ENCODE measurements around the gene SPACA6.

The SPACA6 gene

DNA sequence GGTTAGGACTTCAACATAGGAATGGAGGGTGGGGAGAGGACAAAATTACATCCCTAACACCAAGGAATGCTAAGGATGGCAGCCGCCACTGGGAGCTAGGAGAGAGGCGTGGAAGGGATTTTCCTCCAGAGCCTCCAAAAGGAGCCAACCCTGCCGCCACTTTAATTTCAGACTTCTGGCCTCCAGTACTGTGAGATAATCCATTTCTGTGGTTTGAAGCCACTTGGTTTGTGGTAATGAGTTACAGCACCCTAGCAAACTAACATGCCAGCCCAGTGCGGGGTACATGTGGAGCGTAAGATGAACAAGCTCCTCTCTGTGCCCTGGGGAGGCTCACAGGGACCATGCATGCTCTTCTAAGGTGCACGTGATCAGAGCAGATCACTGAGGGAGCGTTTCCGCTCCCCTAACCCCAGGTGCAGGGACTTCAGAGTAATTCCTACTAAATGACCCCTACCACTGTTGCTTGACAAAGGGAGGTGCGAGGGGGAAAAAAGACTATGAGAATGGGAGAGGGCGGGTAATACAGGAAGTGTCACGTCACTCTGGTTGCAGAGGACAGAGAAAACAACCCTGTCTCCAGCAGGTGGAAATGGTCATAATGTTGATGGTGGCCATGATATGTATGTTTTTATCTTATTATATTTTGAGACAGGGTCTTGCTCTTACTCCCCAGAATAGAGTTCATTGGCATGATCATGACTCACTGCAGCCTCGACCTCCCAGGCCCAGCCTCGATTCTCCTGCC, 46.5 kb downstream of the SPACA6 start:
- DNase-seq: no peak

DNA sequence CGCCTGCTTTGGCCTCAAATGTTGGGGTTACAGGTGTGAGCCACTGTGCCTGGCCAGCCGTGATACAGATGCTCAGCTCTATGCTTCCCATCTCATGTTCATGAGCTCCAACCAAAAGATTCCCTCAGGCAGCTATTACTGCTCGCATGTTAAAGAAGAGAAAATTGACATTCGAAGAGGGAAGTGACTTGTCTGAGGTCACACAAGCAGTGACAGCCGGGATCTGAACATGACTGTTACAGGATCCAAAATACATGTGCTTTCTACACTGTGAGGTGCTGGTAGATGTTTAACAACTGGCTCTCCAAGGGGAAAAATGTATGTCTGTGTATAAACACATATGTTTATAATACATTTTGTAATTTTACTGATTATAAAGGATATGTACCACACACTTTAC, 47.2 kb downstream of the SPACA6 start:
- DNase-seq: peak; percentile 80

DNA sequence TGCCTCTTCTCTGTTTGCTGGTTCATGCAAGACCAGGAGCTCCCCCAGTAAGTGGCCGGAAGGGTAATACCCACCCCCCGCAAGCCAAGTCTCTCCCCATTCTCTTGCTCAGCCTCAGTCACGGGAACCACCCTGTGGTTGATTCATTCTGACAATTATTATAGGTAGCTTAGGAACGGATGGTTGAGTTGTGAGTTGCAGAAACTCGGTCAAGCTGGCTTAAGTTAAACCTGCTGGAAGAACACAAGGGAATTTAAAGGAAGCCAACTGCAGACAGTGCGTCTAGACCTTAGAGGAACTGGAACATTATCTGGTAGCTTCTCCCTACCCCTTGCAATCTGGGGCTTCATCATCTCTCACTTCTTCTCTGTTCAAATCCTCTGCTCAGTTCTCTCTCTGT, 49.7 kb downstream of the SPACA6 start:
- peak; percentile 29 for DNase-seq

DNA sequence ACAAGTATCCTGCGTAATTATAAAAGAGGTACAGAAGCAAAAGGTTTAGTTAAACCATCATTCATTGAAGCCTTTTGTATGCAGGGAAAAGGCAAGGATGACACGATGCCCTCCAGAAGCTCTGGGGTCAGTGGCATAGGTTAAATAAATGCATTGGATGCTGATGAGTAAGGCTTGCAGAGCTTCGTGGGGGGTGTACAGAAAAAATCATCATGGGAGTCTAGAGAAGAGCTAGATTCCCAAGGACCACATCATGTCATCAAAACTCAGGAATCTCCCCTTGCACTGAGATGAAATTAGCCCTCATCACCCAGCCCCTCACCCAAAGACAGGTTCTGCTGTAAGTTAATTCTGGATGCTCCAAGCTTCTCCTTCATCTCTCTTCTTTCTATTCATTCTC, 50.3 kb downstream of the SPACA6 start:
- DNase-seq: no peak

DNA sequence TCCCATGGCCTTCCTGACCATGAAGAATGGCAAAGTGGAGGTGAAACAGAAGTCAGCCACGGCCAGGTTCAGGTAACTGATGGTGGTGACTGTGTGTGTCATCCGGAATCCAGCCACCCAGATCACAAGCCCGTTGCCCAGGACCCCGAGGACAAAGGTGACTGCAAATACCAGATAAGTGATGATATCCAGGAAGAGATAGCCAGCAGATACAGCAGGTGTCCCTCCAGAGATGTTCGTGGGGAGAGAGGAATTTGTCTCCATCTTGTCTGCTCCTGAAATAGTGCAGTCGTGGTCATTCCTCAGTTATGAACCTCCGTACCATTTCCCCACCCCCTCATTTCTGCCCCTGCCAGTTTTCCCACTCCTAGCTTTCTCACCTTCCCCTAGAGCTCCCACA, 53.6 kb downstream of the SPACA6 start:
- DNase-seq: no peak

DNA sequence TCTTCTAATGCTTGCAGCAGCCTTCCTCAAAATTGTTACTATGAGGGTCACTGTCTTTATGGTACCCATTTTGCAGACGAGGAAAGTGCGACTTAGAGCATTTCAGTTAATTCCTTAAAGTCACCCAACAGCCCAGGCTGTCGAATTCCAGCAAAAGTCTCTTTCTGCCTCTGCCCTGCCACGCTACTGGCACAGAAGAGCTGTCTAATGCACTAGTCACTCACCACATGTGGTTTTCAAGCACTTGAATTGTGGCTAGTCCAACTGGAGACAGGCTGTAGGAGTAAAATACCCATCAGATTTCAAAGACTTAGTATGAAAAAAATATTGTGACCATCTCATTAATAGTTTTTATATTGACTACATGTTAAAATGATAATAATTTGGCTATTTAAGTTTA, 56.8 kb downstream of the SPACA6 start:
- DNase-seq: no peak

DNA sequence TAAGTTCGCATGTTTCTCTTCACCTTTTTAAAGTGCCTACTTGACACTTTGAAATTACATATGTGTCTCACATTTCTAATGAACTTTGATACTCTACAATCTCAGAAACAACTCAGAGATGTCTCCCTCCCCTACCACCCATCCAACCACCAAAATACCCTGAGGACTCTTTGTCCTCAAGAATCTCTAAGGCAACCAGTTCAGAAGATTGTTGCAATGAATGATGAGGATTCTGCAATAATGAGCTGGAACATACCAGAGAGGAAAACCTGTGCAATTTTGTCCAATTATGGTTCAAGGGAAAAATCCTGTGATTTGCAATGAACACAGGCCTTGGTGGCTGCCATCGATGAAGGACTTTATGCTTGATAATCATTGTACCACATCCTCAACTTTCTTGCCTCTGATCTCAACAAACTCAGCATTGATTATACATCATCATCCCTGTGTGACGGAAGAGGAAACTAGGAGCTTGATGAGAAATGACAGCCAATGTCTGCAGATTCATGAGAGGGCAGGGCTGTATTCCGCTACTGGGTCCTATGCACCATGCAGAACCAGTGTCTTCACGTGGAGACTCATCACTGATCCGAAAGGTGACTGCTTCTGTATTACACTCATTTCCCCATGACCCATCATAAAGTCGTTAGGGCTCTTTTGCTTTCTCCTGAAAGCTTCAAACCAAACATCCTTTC, 57.4 kb downstream of the SPACA6 start:
- peak; percentile 43 for DNase-seq

DNA sequence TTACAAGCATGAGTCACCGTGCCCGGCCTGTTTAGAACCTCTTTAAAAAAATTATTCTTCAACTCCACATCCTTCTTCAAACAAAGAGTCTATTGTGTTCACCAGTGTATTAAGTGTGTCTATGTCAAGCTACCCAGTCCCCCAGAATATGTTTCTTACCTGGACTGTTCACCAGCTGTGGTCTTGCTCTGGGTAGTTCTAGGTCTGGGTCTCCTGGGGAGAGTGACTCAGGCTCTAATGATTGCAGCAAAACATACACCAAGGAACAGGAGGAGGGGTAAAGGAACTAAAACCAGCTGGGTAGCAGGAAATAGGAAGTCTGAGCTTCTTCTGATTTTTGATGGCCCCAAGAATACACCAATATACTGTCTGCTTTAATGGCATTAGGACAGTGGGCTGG, 58.5 kb downstream of the SPACA6 start, which contains the start of gene FPR1:
TSS of gene FPR1 (minus strand) at position 224 of the 400 bp plus-strand sequence. CDS start 4,884 bp downstream, outside the sequence.
- peak; percentile 87 for DNase-seq

DNA sequence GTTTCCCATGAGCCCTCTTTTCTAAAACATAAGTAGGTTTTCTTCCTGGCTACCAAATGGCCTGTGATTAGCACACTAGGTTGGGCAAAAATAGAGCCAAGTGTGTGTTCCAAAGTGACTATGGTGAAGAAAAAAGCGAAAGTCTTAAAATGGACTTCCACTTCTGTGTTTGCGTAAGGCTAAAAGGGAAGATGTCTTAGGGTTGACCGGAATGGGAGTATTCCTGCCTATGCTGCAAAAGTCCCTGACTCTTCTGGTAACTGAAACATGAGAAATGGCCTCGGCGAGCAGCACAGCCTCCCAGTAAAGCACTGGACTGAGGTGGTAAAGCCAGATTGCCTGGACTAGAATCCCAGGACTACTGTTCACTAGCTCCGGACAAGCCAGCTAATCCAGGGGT, 61.0 kb downstream of the SPACA6 start:
- DNase-seq: peak; percentile 94

DNA sequence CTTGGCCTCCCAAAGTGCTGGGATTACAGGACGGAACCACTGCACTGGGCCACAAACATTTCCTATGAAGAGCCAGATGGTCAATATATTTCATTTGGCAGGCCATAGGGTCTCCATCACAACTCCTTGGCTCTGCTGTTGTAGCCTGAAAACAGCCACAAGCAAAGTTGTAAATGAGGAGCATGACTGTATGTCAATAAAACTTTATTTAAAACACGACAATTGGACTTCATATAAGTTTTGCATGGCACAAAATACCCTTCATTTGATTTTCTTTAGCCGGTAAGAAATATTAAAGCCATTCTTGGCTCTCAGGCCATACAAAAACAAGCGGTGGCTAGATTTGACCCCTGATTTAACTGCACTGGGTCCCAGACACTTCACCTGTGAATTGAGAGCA, 61.6 kb downstream of the SPACA6 start:
- no peak for DNase-seq
